Inferior parietal cortex (tissue), 1 donor: ENCODE data around the gene ZNF346.

Experiments
- DNase-seq: peaks from one replicate; pipeline ENCODE4 v3.0.0-alpha.2; 2016; ENCODE audit errors: extremely low spot score

ZNF346 gene

GRCh38 chr5:177067503-177067902 lies 45.0 kb downstream of the ZNF346 start:
- DNase-seq: no peak

- DNase-seq: no peak
Measured at GRCh38 chr5:177070536-177071191, 48.2 kb downstream of the ZNF346 start.

GRCh38 chr5:177071666-177072385 lies 49.3 kb downstream of the ZNF346 start:
- peak; percentile 95 for DNase-seq

GRCh38 chr5:177077335-177077734 lies 54.8 kb downstream of the ZNF346 start:
- DNase-seq: no peak

GRCh38 chr5:177079606-177080005 lies 57.1 kb downstream of the ZNF346 start:
- no peak for DNase-seq

- DNase-seq: no peak
Measured at GRCh38 chr5:177080265-177080664, 57.8 kb downstream of the ZNF346 start.

GRCh38 chr5:177081859-177082258 lies 59.4 kb downstream of the ZNF346 start:
- DNase-seq: no peak

GRCh38 chr5:177083357-177083756 lies 60.9 kb downstream of the ZNF346 start:
- no peak for DNase-seq

GRCh38 chr5:177084175-177084574 lies 61.7 kb downstream of the ZNF346 start:
- no peak for DNase-seq

- no peak for DNase-seq
Measured at GRCh38 chr5:177085985-177086653, 63.6 kb downstream of the ZNF346 start.

- DNase-seq: no peak
Measured at GRCh38 chr5:177086654-177087397, 64.3 kb downstream of the ZNF346 start, which contains the start of gene FGFR4. Gene FGFR4, plus strand, starts transcription at chr5:177086915. Its CDS starts 2,688 bp downstream, at chr5:177089603.

- DNase-seq: no peak
Measured at GRCh38 chr5:177087398-177088005, 65.0 kb downstream of the ZNF346 start.

- DNase-seq: no peak
Measured at GRCh38 chr5:177089127-177089526, 66.6 kb downstream of the ZNF346 start.

GRCh38 chr5:177089825-177090641 lies 67.5 kb downstream of the ZNF346 start:
- no peak for DNase-seq

GRCh38 chr5:177090813-177091212 lies 68.3 kb downstream of the ZNF346 start:
- no peak for DNase-seq

- no peak for DNase-seq
Measured at GRCh38 chr5:177091232-177091631, 68.7 kb downstream of the ZNF346 start.

GRCh38 chr5:177092178-177093081 lies 69.9 kb downstream of the ZNF346 start:
- no peak for DNase-seq

- no peak for DNase-seq
Measured at GRCh38 chr5:177093082-177093712, 70.7 kb downstream of the ZNF346 start.

GRCh38 chr5:177093803-177094202 lies 71.3 kb downstream of the ZNF346 start:
- DNase-seq: no peak
